Measurements from ENCODE around the gene CCR5AS.

Gene CCR5AS

GRCh38 chr3:46314517-46314916, 92.3 kb downstream of the CCR5AS start:
- TF ChIP-seq, protein P1, sequence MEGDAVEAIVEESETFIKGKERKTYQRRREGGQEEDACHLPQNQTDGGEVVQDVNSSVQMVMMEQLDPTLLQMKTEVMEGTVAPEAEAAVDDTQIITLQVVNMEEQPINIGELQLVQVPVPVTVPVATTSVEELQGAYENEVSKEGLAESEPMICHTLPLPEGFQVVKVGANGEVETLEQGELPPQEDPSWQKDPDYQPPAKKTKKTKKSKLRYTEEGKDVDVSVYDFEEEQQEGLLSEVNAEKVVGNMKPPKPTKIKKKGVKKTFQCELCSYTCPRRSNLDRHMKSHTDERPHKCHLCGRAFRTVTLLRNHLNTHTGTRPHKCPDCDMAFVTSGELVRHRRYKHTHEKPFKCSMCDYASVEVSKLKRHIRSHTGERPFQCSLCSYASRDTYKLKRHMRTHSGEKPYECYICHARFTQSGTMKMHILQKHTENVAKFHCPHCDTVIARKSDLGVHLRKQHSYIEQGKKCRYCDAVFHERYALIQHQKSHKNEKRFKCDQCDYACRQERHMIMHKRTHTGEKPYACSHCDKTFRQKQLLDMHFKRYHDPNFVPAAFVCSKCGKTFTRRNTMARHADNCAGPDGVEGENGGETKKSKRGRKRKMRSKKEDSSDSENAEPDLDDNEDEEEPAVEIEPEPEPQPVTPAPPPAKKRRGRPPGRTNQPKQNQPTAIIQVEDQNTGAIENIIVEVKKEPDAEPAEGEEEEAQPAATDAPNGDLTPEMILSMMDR (IDR thresholded peaks at IDR 0.05; ENCODE audit: extremely low read depth, missing control alignments), result no peak
- DNase-seq (ENCODE audit: low spot score), result no peak
